HG03039 (cell line): ENCODE results near the gene PHF2.

Source experiments
- ATAC-seq: cut with Tn5 transposase; IDR thresholded peaks from one replicate; pipeline ENCODE4 v1.9.1; 2021; ENCODE audit warnings: mild to moderate bottlenecking, moderate library complexity; ENCODE audit not compliant: unreplicated experiment

PHF2 gene

GRCh38 chr9:93598647-93599241 is 22.4 kb downstream of the PHF2 start:
- ATAC-seq, result no peak

DNA sequence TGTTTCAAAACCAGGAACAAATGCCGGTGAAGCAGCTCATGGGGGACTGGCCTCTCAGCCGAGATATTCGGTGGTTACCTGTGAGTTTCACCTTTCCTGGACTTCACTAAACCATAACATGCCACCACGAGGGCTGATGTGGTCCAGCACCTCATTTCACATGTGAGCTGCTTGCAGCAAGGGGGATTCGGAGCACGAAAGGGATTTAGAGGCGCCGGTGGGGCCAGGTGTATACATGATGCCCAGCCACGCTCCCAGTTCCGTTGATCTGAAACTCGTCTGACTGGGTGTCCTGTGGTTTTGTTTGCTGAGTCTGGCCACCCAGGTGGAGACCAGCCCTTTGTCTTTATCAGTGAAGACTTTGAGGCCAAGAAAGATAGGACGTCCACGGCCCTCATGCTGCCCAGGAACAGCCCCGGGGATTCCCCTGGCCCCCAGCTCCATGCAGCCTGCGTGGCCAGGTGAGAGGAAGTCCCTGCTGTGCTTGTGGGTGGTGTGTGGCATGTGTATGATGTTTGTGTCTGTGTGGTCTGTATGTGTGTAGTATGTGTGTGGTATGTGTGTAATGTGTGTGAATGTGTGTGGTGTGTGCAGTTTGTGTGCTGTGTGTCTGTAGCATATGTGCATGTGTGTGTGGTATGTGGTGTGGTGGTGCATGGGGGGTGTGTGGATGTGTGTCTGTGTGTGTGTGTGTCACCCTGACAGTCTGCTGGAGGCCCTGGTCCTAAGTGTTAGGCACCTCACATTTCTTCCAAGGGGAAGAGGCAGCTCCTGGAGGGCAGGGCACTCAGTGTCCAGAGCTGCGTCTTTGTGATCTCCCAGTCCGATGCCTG is 23.4 kb downstream of the PHF2 start:
- no peak for ATAC-seq

DNA sequence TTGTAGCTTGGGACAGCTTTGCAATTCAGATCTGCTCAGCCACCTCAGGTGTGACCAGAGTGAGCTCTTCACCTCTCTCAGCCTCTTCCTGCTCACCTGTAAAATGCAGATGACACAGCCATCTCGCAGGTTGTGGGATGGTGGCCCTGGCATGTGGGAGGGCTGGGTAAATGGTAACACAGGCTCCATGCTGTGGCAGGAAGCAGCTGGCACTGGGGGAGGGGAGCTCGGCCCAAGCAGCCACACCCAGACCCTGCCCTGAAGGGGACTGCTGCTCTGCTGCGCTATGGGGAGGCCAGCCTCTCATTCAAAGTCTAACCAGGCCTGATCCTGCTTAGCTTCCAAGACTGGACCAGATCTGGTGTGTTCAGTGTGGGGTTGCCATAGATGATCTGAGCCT is 24.1 kb downstream of the PHF2 start:
- no peak for ATAC-seq

DNA sequence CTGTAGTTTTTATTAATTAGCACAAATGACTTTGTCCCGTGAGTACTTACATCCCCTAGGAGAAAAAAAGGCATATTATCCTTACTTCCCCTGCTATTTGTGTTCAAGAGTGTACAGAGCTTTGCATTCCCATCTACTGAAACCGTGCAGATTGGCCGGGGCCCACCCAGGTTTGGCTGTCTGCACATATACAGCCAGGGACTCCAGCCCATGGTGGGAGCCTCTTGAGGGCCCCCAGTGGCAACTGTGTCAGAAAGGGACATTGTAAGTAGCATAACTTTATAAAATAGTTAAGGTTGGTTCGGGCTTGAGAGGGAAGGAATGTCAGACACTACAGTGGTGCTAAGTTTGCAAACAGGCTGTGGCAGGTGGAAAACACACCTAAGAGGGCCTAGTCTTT is 24.7 kb downstream of the PHF2 start:
- no peak for ATAC-seq

DNA sequence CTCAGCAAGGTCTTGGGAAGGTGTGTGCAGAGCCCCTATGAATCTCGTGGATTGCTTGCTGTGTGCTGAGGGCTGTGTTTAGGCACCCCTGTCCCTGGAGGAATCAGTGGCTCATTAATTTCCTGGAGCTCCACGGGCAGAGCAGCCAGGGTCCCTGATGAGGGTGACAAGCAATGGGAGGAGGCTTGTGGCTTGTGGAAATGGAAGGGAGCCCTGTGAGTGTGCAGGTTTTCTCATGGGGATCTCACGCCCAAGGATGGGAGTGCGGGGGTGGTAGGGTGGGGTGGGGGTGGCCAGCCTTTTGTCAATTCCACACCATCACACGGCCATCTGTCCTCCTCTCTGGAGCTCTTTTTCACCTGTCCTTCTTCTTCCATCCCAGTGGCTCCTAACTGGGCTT is 25.3 kb downstream of the PHF2 start:
- no peak for ATAC-seq

DNA sequence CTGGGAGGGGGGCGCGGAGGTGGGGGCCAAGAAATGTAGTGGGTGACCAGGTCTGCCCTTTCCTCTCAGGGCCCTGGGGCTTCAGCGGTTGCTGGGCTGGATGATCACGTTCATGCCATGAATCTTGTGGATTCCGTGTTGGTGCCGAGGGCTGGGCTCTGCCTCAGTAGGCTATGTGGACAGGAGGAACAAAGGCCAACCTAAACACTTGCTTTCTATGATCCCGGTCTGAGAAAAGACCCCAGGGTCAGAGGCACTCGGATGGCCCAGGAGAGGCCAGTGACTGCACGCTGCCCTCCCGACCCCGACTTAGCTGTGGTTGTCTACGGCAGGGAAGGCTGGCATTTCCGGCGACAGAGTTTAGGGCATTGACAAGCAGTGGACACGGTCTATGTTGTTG is 26.6 kb downstream of the PHF2 start:
- no peak for ATAC-seq

GRCh38 chr9:93603906-93604326 is 27.5 kb downstream of the PHF2 start:
- ATAC-seq, result no peak

- ATAC-seq, result no peak
Observed at GRCh38 chr9:93606187-93606586, 29.8 kb downstream of the PHF2 start.

GRCh38 chr9:93610206-93610605 is 33.8 kb downstream of the PHF2 start:
- ATAC-seq, result no peak

GRCh38 chr9:93612052-93612795 is 35.8 kb downstream of the PHF2 start:
- no peak for ATAC-seq

DNA sequence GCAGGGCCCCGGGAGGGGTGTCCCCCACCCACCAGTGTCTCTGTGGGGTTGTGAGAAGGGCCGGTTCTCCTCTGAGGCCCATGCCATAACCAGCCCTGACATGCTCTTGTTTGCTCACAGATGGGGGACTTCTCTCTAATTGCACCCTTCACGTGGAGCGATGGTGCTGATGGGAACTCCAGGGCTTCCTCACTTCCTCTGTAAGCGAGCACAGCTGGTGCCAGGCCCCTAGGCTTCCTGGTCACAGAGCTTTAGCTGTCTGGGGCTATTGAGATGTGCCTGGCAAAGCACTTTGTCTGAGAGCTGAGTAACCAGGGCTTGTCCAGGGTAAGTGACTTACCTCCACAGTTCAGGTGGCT is 36.4 kb downstream of the PHF2 start:
- peak; percentile 68 for ATAC-seq

DNA sequence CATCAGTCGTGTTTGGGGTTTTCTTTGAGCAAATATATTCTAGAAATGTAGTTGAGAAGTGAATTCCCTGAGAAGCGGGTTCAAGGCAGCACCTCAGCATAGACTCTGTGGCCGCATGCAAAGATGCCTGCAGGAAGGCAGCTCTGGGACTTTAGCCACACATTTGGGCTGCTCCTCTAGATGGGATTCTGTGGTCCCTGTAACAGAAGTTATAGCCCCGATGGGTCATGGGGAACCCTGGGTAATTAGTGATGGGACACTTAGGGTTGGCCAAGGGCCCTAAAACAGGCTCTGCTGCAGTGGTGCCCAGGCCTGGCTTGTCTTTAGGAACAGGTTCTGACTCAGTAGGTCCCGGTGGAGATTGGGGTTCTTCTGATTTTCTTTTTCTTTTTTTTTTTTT is 36.8 kb downstream of the PHF2 start:
- ATAC-seq, result no peak

GRCh38 chr9:93613791-93614190 is 37.4 kb downstream of the PHF2 start:
- ATAC-seq, result no peak

DNA sequence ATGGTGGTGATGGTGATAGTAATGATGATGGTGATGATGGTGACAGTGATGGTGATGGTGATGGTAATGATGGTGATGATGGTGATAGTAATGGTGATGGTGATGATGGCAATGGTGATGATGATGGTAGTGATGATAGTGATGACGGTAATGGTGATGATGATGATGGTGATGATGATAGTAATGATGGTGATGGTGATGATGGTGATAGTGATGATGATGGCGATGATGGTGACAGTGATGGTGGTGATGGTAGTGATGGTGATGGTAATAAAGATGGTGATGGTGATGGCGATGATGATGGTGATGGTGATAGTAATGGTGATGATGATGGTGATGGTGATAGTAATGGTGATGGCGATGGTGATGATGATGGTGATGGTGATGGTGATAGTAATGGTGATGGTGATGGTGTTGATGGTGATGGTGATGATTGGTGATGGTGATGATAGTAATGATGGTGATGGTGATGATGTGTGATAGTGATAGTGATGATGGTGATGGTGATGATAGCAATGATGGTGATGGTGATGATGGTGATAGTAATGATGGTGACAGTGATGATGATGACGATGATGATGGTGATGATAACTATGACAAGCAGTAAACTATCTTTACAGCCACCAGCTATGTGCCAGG is 38.6 kb downstream of the PHF2 start:
- no peak for ATAC-seq

GRCh38 chr9:93616044-93616443 is 39.7 kb downstream of the PHF2 start:
- ATAC-seq, result no peak

- no peak for ATAC-seq
Observed at GRCh38 chr9:93617273-93617672, 40.9 kb downstream of the PHF2 start.

DNA sequence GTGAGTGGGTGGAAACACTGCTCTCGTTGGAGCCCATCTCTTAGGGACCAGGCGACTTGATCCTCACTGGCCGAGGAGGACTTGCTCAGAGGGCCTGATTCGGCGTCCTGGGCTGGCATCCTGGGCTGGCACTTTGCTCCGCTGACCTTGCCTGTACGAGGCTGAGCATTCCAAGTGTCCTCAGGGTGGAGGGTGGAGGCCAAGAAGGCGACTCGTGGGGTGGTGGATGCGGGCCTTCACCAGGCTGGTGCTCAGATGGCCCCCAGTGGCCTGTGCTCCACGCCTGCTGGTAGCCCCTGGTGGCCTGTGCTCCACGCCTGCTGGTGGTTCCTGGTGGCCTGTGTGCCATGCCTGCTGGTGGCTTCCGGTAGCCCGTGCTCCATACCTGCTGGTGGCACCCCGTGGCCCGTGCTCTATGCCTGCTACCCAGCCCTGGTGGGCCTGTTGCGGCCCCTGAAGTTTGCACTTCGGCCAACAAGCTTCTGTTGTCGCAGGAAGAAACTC is 42.9 kb downstream of the PHF2 start:
- no peak for ATAC-seq

DNA sequence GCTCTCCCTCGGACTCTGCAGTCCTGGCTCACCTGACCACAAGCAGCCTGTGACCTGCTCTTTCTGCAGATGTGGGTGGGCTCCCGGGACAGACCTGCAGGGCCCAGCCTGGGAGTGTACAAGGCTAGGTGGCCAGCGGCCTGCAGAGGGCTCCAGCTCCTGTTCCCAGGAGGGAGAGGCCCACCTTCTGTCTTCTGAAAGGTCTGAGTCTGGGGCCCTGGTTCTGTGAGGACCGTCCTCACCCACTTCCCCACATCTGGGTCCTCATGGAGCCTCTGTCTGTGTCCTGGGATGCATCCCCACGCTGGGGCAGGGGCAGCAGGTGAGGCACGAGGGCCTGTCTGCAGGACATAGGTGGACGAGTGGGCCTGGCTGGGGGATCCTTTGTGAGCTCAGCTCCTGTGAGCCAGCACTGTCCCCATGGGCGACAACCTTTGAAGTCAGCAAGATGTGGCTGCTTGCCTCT is 43.7 kb downstream of the PHF2 start:
- no peak for ATAC-seq

- no peak for ATAC-seq
Observed at GRCh38 chr9:93620881-93621820, 44.8 kb downstream of the PHF2 start.

- ATAC-seq, result no peak
Observed at GRCh38 chr9:93621922-93622321, 45.5 kb downstream of the PHF2 start.
